Glutamatergic neuron (in vitro differentiated cells): ENCODE measurements around the gene GID8. TPM values are rescaled to one million over a fixed set of nuclear protein-coding genes. Genes with fewer than 3 reads are reported as not detected.

ENCODE experiments used
- DNase-seq: peaks from one replicate; pipeline ENCODE4 v3.0.0; 2022
- H3K27ac Mint-ChIP-seq: one replicate; pipeline ENCODE4 v1.8.0; 2020; ENCODE audit warnings: mild to moderate bottlenecking, mixed read lengths, inconsistent platforms; ENCODE audit not compliant: unreplicated experiment
- H3K27me3 Mint-ChIP-seq: one replicate; pipeline ENCODE4 v1.8.0; 2020; ENCODE audit warnings: mild to moderate bottlenecking, moderate library complexity, mixed read lengths, inconsistent platforms; ENCODE audit not compliant: unreplicated experiment
- H3K36me3 Mint-ChIP-seq: one replicate; pipeline ENCODE4 v1.8.0; 2020; ENCODE audit warnings: mild to moderate bottlenecking, mixed read lengths, inconsistent platforms; ENCODE audit not compliant: unreplicated experiment
- H3K4me1 Mint-ChIP-seq: one replicate; pipeline ENCODE4 v1.8.0; 2020; ENCODE audit warnings: mild to moderate bottlenecking, low read depth, mixed read lengths, inconsistent platforms; ENCODE audit not compliant: unreplicated experiment
- H3K4me3 Mint-ChIP-seq: one replicate; pipeline ENCODE4 v1.8.0; 2020; ENCODE audit warnings: mild to moderate bottlenecking, mixed read lengths, inconsistent platforms; ENCODE audit not compliant: unreplicated experiment
- H3K9me3 Mint-ChIP-seq: one replicate; pipeline ENCODE4 v1.8.0; 2020; ENCODE audit warnings: mild to moderate bottlenecking, moderate library complexity, mixed read lengths, inconsistent platforms; ENCODE audit not compliant: unreplicated experiment
- CTCF ChIP-seq: fragments of 200-600 bp; sonication (generic); IDR thresholded peaks from one replicate; pipeline ENCODE4 v1.5.0; 2021; ENCODE audit not compliant: partially characterized antibody, unreplicated experiment
- total RNA-seq: library from RNA; stranded (reverse); fragmentation: NEBNext Ultra II Directional; extraction: Animal tissue kit (Norgen Biotek cat#: 25700); gene quantifications from one replicate; pipeline ENCODE4 v1.2.1, GENCODE V29; 2021; ENCODE audit not compliant: unreplicated experiment

The GID8 gene
- total RNA-seq, 1 donor from 2014 or later = 57.8 TPM

GRCh38 chr20:62902926-62903615 lies 34.9 kb upstream of the GID8 start:
- Mint-ChIP-seq H3K27me3 (peaks cover 3% of the 10 kb centered on the region), H3K9me3 (peaks cover 10% of the 10 kb centered on the region), H3K36me3 (peaks cover 8% of the 10 kb centered on the region), H3K4me1 (peaks cover 37% of the 10 kb centered on the region), H3K4me3 (no peak overlapping the region), H3K27ac (no peak overlapping the region)
- no peak for DNase-seq
- no peak for TF ChIP-seq CTCF

GRCh38 chr20:62905536-62906117 lies 32.3 kb upstream of the GID8 start:
- no peaks in the 10 kb centered on the region for H3K9me3 Mint-ChIP-seq
- peaks cover 31% of the 10 kb centered on the region for H3K4me1 Mint-ChIP-seq
- H3K36me3 Mint-ChIP-seq = peaks cover 8% of the 10 kb centered on the region
- no peaks in the 10 kb centered on the region for H3K27me3 Mint-ChIP-seq
- peak overlapping the region; percentile 41 for H3K27ac Mint-ChIP-seq
- no peak overlapping the region for H3K4me3 Mint-ChIP-seq
- TF ChIP-seq CTCF = no peak
- DNase-seq = no peak

- TF ChIP-seq CTCF = no peak
- no peak overlapping the region for H3K27ac Mint-ChIP-seq
- peaks cover 27% of the 10 kb centered on the region for H3K4me1 Mint-ChIP-seq
- H3K36me3 Mint-ChIP-seq = peaks cover 8% of the 10 kb centered on the region
- DNase-seq = no peak
- H3K4me3 Mint-ChIP-seq = no peak overlapping the region
- no peaks in the 10 kb centered on the region for H3K27me3 Mint-ChIP-seq
- H3K9me3 Mint-ChIP-seq = no peaks in the 10 kb centered on the region
Observed at GRCh38 chr20:62906209-62906608, 31.7 kb upstream of the GID8 start.

- no peaks in the 10 kb centered on the region for H3K9me3 Mint-ChIP-seq
- H3K27ac Mint-ChIP-seq = no peak overlapping the region
- peaks cover 8% of the 10 kb centered on the region for H3K36me3 Mint-ChIP-seq
- TF ChIP-seq CTCF = no peak
- no peak overlapping the region for H3K4me3 Mint-ChIP-seq
- no peaks in the 10 kb centered on the region for H3K27me3 Mint-ChIP-seq
- DNase-seq = no peak
- H3K4me1 Mint-ChIP-seq = peaks cover 26% of the 10 kb centered on the region
Observed at GRCh38 chr20:62906647-62907375, 31.1 kb upstream of the GID8 start.
